Measurements from ENCODE around the gene TMC7. TPM values are rescaled to one million over a fixed set of nuclear protein-coding genes. Genes with fewer than 3 reads are reported as not detected.
A peak's percentile ranks its signal among the peaks of the same experiment; 100 is the strongest.

The TMC7 gene
- total RNA-seq, 4 donors from 2014 or later: 0.15 to 0.66 (median 0.37) TPM

DNA sequence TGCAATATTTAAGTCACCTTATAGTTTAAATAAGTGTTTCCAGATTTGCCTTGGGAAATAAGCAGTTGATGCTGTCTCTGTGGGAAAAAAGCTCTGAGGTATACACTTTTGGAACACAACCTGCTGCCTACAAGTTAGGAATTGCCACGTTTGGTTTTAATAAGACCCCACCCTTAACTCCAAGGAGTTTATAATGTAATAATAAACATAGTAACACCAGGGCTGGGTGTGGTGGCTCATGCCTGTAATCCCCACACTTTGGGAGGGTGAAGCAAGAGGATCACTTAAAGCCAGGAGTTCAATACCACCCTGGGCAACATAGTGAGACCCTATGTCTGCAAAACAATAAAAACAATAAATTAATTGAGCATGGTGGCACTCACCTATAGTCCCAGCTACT is 41.7 kb upstream of the TMC7 start:
- TF ChIP-seq, protein P1, sequence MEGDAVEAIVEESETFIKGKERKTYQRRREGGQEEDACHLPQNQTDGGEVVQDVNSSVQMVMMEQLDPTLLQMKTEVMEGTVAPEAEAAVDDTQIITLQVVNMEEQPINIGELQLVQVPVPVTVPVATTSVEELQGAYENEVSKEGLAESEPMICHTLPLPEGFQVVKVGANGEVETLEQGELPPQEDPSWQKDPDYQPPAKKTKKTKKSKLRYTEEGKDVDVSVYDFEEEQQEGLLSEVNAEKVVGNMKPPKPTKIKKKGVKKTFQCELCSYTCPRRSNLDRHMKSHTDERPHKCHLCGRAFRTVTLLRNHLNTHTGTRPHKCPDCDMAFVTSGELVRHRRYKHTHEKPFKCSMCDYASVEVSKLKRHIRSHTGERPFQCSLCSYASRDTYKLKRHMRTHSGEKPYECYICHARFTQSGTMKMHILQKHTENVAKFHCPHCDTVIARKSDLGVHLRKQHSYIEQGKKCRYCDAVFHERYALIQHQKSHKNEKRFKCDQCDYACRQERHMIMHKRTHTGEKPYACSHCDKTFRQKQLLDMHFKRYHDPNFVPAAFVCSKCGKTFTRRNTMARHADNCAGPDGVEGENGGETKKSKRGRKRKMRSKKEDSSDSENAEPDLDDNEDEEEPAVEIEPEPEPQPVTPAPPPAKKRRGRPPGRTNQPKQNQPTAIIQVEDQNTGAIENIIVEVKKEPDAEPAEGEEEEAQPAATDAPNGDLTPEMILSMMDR (IDR thresholded peaks at IDR 0.05): no peak
- no peak for TF ChIP-seq POLR2A (IDR thresholded peaks at IDR 0.05)
- DNase-seq: no peak
- 0 to 38% methylated on average over 1 of the region's 1 CpG for WGBS, 2 donors
- Histone ChIP-seq H3K4me1 (peaks cover 3 to 29% (median 5%) of the 10 kb centered on the region in 3 donors), H3K9me3 (no peaks in the 10 kb centered on the region), H3K4me3 (no peak overlapping the region), H3K27ac (peak overlapping the region in 2 of 4 donors; percentile 36 to 37), H3K27me3 (no peaks in the 10 kb centered on the region), H3K36me3 (no peaks in the 10 kb centered on the region)
- intact Hi-C loops (cut with DNase I): no loop called here

DNA sequence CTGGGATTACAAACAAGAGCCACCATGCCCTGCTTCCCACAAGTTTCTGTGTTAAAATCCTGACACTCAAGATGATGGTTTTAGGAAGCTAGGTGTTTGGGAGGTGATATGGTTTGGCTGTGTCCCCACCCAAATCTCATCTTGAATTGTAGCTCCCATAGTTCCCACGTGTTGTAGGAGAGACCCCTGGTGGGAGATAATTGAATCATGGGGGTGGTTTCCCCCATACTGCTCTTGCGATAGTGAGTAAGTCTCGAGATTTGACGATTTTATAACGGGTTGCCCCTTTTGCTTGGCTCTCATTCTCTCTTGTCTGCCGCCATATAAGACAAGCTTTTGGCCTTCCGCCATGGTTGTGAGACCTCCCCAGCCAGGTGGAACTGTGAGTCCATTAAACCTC is 40.3 kb upstream of the TMC7 start:
- Histone ChIP-seq H3K9me3 (no peaks in the 10 kb centered on the region), H3K4me3 (no peak overlapping the region), H3K27ac (no peak overlapping the region), H3K36me3 (no peaks in the 10 kb centered on the region), H3K27me3 (no peaks in the 10 kb centered on the region), H3K4me1 (peaks cover 3 to 29% (median 5%) of the 10 kb centered on the region in 3 donors)
- intact Hi-C loops (cut with DNase I): no loop called here
- TF ChIP-seq, protein P1 (IDR thresholded peaks at IDR 0.05): no peak
- no peak for TF ChIP-seq POLR2A (IDR thresholded peaks at IDR 0.05)
- 89 to 90% methylated on average over 7 of the region's 7 CpGs for WGBS, 2 donors
- no peak for DNase-seq

DNA sequence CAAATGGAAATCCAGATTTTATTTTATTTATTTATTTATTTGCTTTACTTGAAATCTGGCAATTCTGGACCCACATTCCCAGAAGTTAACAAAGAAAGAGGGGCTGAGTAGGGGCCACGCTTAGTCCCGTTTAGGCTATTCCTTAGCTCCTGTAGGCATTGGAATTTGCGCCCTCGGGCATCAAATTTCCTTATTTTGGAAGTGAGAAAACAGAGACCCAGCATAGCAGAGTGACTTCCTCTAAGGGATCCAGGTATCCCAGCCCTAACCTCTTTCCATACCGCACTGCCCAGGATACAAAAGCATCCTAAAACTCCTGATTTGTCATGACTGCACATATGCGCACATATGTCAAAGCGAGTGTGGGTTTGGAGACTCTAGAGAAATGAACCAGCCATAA is 38.5 kb upstream of the TMC7 start:
- DNase-seq: no peak
- no peaks in the 10 kb centered on the region for H3K9me3 ChIP-seq
- no peaks in the 10 kb centered on the region for H3K36me3 ChIP-seq
- intact Hi-C loops (cut with DNase I): no loop called here
- H3K27ac ChIP-seq: no peak overlapping the region
- 80 to 89% methylated on average over 7 of the region's 7 CpGs for WGBS, 2 donors
- no peak for TF ChIP-seq POLR2A (IDR thresholded peaks at IDR 0.05)
- TF ChIP-seq, protein P1 (IDR thresholded peaks at IDR 0.05): no peak
- no peaks in the 10 kb centered on the region for H3K27me3 ChIP-seq
- H3K4me3 ChIP-seq: no peak overlapping the region
- peaks cover 3 to 29% (median 5%) of the 10 kb centered on the region in 3 donors for H3K4me1 ChIP-seq

DNA sequence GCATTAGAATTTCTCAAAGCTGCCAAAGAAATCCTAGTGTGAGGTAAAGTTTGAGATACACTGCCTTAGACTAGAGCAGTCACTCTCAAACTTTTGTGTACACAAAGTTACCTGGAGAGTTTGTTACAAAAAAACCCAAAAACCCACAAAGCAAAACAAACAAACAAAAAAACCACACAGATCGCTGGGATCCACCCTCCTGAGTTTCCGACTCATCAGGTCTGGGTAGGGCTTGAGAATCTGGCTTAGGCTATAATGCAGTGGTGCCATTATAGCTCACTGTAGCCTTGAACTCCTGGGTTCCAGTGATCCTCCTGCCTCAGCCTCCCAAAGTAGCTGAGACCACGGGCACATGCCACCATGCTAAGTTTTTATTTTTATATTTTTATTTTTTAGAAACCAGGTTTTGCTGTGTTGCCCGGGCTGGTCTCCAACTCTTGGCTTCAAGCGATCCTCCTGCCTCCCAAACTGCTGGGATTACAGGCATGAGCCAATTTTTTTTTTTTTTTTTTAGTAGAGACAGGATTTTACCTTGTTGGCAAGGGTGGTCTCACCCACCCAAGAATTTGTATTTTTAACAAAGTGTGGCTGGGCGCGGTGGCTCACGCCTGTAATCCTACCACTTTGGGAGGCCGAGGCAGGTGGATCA is 35.2 kb upstream of the TMC7 start:
- TF ChIP-seq POLR2A (IDR thresholded peaks at IDR 0.05): no peak
- TF ChIP-seq, protein P1 (IDR thresholded peaks at IDR 0.05): no peak

DNA sequence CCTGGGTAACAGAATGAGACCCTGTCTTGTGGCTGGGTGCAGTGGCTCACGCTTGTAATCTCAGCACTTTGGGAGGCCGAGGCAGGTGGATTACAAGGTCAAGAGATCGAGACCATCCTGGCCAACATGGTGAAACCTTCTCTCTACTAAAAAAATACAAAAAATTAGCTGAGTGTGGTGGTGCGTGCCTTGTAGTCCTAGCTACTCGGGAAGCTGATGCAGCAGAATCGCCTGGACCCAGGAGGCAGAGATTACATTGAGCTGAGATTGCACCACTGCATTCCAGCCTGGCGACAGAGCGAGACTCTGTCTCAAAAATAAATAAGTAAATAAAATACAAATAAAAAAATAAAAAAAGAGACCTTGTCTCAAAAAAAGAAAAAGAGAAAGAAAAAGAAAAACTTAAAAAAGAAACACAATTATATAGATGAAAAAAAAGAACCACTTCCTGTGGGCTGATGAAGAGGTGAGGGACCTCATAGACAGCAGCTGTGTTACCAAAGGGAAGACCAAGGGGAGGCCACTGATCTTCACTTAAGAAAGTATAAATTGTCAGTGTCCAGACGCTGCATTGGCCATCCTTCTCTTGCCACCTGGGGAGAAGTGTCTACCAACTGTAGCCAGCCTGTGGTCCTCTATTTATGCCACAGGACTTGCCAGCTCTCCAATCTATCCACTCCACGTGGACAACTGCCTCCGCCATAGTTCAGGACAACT is 33.1 kb upstream of the TMC7 start:
- 78 to 92% methylated on average over 9 of the region's 11 CpGs for WGBS, 2 donors
- no peak for DNase-seq
- intact Hi-C loops (cut with DNase I): no loop called here
- no peak overlapping the region for H3K4me3 ChIP-seq
- no peaks in the 10 kb centered on the region for H3K9me3 ChIP-seq
- H3K36me3 ChIP-seq: no peaks in the 10 kb centered on the region
- H3K4me1 ChIP-seq: peaks cover 0 to 10% (median 5%) of the 10 kb centered on the region in 3 donors
- H3K27ac ChIP-seq: no peak overlapping the region
- TF ChIP-seq POLR2A (IDR thresholded peaks at IDR 0.05): no peak
- TF ChIP-seq, protein P1 (IDR thresholded peaks at IDR 0.05): no peak
- no peaks in the 10 kb centered on the region for H3K27me3 ChIP-seq

More for the DNA sequence above, 35.2 kb upstream of the TMC7 start:
- Histone ChIP-seq H3K27me3 (no peaks in the 10 kb centered on the region), H3K4me1 (peaks cover 0 to 11% (median 5%) of the 10 kb centered on the region in 3 donors), H3K4me3 (no peak overlapping the region), H3K9me3 (no peaks in the 10 kb centered on the region), H3K27ac (no peak overlapping the region), H3K36me3 (no peaks in the 10 kb centered on the region)
- intact Hi-C loops (cut with DNase I): no loop called here
- 75 to 83% methylated on average over 5 to 9 of the region's 9 CpGs for WGBS, 2 donors
- no peak for DNase-seq

All from esophagus squamous epithelium (tissue), 5 donors.